ENCODE measurements around the gene PAK3. TPM values are rescaled to one million over a fixed set of nuclear protein-coding genes. Genes with fewer than 3 reads are reported as not detected.

The PAK3 gene
- total RNA-seq, 1 experiment from 2014 or later, result 0.56 TPM

- DNase-seq (ENCODE audit: low spot score), result peak; percentile 68
Measured at GRCh38 chrX:111131572-111131971, 35.6 kb downstream of the PAK3 start.

- no peak for DNase-seq (ENCODE audit: low spot score)
Measured at GRCh38 chrX:111133389-111133788, 37.4 kb downstream of the PAK3 start.

GRCh38 chrX:111145878-111146277 is 49.9 kb downstream of the PAK3 start:
- no peak for DNase-seq (ENCODE audit: low spot score)

GRCh38 chrX:111151764-111152163 is 55.8 kb downstream of the PAK3 start:
- DNase-seq (ENCODE audit: low spot score), result no peak

- no peak for DNase-seq (ENCODE audit: low spot score)
Measured at GRCh38 chrX:111159232-111159631, 63.2 kb downstream of the PAK3 start.

GRCh38 chrX:111164728-111165127 is 68.7 kb downstream of the PAK3 start:
- peak; percentile 3 for DNase-seq (ENCODE audit: low spot score)

GRCh38 chrX:111165902-111166301 is 69.9 kb downstream of the PAK3 start:
- DNase-seq (ENCODE audit: low spot score), result no peak

- no peak for DNase-seq (ENCODE audit: low spot score)
Measured at GRCh38 chrX:111167334-111167733, 71.3 kb downstream of the PAK3 start.

- peak; percentile 60 for DNase-seq (ENCODE audit: low spot score)
Measured at GRCh38 chrX:111168314-111168713, 72.3 kb downstream of the PAK3 start.

- no peak for DNase-seq (ENCODE audit: low spot score)
Measured at GRCh38 chrX:111169141-111169540, 73.2 kb downstream of the PAK3 start.

- DNase-seq (ENCODE audit: low spot score), result no peak
Measured at GRCh38 chrX:111170017-111170416, 74.0 kb downstream of the PAK3 start.

GRCh38 chrX:111180750-111181240 is 84.8 kb downstream of the PAK3 start:
- DNase-seq (ENCODE audit: low spot score), result no peak

GRCh38 chrX:111181951-111182350 is 86.0 kb downstream of the PAK3 start:
- no peak for DNase-seq (ENCODE audit: low spot score)

GRCh38 chrX:111182997-111183396 is 87.0 kb downstream of the PAK3 start:
- no peak for DNase-seq (ENCODE audit: low spot score)

- DNase-seq (ENCODE audit: low spot score), result no peak
Measured at GRCh38 chrX:111191598-111191997, 95.6 kb downstream of the PAK3 start.

GRCh38 chrX:111199505-111199904 is 103.5 kb downstream of the PAK3 start:
- DNase-seq (ENCODE audit: low spot score), result no peak

GRCh38 chrX:111200327-111200726 is 104.3 kb downstream of the PAK3 start:
- no peak for DNase-seq (ENCODE audit: low spot score)

- DNase-seq (ENCODE audit: low spot score), result no peak
Measured at GRCh38 chrX:111207851-111208250, 111.9 kb downstream of the PAK3 start.

GRCh38 chrX:111216293-111216801 is 120.4 kb downstream of the PAK3 start:
- no peak for DNase-seq (ENCODE audit: low spot score)

- peak; percentile 8 for DNase-seq (ENCODE audit: low spot score)
Measured at GRCh38 chrX:111244235-111244750, 148.3 kb downstream of the PAK3 start.

- DNase-seq (ENCODE audit: low spot score), result no peak
Measured at GRCh38 chrX:111254896-111255693, 159.1 kb downstream of the PAK3 start.

- no peak for DNase-seq (ENCODE audit: low spot score)
Measured at GRCh38 chrX:111257733-111258132, 161.7 kb downstream of the PAK3 start.

GRCh38 chrX:111259559-111259958 is 163.6 kb downstream of the PAK3 start:
- DNase-seq (ENCODE audit: low spot score), result no peak

Measured in H4 (cell line).